ENCODE measurements around the gene FAM210B. TPM values are rescaled to one million over a fixed set of nuclear protein-coding genes. Genes with fewer than 3 reads are reported as not detected.

The FAM210B gene
- total and polyA plus RNA-seq, 11 donors: 32.6 to 69.8 (median 56.2) TPM

DNA sequence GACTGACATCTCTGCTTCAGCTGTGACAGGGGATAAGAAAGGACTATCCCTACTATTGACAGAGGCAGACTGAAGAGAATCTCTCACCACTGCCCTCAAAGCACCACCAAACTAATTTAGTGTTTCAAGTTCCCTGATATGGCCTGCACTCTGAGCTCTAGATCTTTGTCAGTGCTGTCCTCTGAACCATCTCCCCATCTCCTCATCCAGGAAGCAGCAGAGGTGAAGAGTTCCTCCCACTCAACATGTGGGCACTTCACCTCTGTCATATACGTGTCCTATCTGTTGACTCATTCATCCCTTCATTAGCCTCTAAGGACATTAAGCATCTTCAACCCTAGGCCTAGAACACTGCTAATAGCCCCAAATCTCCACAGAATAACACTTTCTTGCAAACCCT lies 14.1 kb downstream of the FAM210B start:
- no peak for TF ChIP-seq POLR2A (IDR thresholded peaks at IDR 0.05)
- TF ChIP-seq, protein P1, sequence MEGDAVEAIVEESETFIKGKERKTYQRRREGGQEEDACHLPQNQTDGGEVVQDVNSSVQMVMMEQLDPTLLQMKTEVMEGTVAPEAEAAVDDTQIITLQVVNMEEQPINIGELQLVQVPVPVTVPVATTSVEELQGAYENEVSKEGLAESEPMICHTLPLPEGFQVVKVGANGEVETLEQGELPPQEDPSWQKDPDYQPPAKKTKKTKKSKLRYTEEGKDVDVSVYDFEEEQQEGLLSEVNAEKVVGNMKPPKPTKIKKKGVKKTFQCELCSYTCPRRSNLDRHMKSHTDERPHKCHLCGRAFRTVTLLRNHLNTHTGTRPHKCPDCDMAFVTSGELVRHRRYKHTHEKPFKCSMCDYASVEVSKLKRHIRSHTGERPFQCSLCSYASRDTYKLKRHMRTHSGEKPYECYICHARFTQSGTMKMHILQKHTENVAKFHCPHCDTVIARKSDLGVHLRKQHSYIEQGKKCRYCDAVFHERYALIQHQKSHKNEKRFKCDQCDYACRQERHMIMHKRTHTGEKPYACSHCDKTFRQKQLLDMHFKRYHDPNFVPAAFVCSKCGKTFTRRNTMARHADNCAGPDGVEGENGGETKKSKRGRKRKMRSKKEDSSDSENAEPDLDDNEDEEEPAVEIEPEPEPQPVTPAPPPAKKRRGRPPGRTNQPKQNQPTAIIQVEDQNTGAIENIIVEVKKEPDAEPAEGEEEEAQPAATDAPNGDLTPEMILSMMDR (IDR thresholded peaks at IDR 0.05): no peak
- Histone ChIP-seq H3K27me3 (no peaks in the 10 kb centered on the region), H3K9me3 (no peaks in the 10 kb centered on the region), H3K4me1 (peaks cover 0 to 13% (median 0%) of the 10 kb centered on the region in 12 donors), H3K36me3 (peaks cover 0 to 40% (median 11%) of the 10 kb centered on the region in 9 donors), H3K27ac (no peak overlapping the region), H3K4me3 (no peak overlapping the region)
- ATAC-seq (no peak), DNase-seq (no peak)
- 53 to 94% (median 59%) methylated on average over 1 of the region's 1 CpG for WGBS, 4 donors
- intact Hi-C loops (cut with DNase I): no loop called here

DNA sequence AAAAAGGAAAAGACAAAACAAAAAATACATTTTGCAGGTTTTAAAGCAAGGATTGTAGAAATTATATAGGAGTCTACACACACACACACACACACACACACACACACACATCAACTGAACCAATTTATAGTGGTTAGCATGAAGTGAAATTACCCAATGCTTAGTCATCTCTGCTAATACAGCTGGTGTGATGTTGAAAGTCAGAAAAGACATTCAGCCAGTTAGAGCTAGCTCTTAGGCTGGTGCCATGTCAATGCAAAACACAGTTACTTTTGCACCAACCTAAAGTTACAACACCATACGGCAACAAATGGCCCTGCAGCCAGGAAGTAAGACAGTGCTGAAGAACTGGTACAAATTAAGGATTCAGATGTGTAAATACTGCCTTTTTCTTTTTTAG lies 15.2 kb downstream of the FAM210B start:
- Histone ChIP-seq H3K9me3 (no peaks in the 10 kb centered on the region), H3K4me1 (peaks cover 0 to 13% (median 0%) of the 10 kb centered on the region in 12 donors), H3K4me3 (no peak overlapping the region), H3K27me3 (no peaks in the 10 kb centered on the region), H3K27ac (peak overlapping the region in 1 of 12 donors; percentile 51), H3K36me3 (peaks cover 0 to 48% (median 3%) of the 10 kb centered on the region in 9 donors)
- TF ChIP-seq POLR2A (IDR thresholded peaks at IDR 0.05): no peak
- TF ChIP-seq, protein P1 (IDR thresholded peaks at IDR 0.05): no peak
- DNase-seq (no peak), ATAC-seq (peak in 3 of 4 donors; percentile 11 to 74 (median 36))
- intact Hi-C loops (cut with DNase I): no loop called here
- WGBS, 4 donors: 81 to 97% (median 89%) methylated on average over 1 of the region's 1 CpG

DNA sequence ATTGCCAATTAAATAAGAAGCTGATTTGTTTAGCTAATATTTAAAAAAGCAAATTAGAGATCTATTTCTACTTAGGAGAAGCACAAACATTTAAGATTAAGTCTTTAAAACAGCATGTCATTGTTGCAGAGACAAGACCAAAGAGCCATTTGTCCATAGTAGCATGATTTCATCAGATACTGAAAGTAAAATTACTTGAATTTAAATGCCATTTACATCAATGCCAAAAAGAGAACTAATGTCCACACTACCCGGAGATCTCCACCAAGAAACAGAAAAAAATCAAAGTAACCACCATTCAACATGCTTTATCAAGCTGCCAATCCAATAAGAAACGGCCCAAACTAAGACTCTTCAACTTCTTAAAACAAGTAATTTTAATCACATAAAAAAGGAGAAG lies 17.6 kb downstream of the FAM210B start:
- intact Hi-C loops (cut with DNase I): no loop called here
- no peaks in the 10 kb centered on the region for H3K27me3 ChIP-seq
- no peak overlapping the region for H3K4me3 ChIP-seq
- DNase-seq: no peak
- H3K27ac ChIP-seq: peak overlapping the region in 1 of 12 donors; percentile 12
- 79 to 87% (median 84%) methylated on average over 2 of the region's 2 CpGs for WGBS, 4 donors
- peaks cover 0 to 37% (median 0%) of the 10 kb centered on the region in 9 donors for H3K36me3 ChIP-seq
- ATAC-seq: no peak
- H3K4me1 ChIP-seq: peaks cover 0 to 22% (median 4%) of the 10 kb centered on the region in 12 donors
- no peaks in the 10 kb centered on the region for H3K9me3 ChIP-seq
- no peak for TF ChIP-seq POLR2A (IDR thresholded peaks at IDR 0.05)
- TF ChIP-seq, protein P1 (IDR thresholded peaks at IDR 0.05): no peak

- TF ChIP-seq, protein P1 (IDR thresholded peaks at IDR 0.05): no peak
- no peak for TF ChIP-seq POLR2A (IDR thresholded peaks at IDR 0.05)
- 95 to 97% (median 96%) methylated on average over 3 of the region's 3 CpGs for WGBS, 4 donors
- peaks cover 0 to 20% (median 0%) of the 10 kb centered on the region in 9 donors for H3K36me3 ChIP-seq
- H3K4me3 ChIP-seq: no peak overlapping the region
- intact Hi-C loops (cut with DNase I): no loop called here
- no peaks in the 10 kb centered on the region for H3K9me3 ChIP-seq
- no peaks in the 10 kb centered on the region for H3K27me3 ChIP-seq
- H3K4me1 ChIP-seq: peaks cover 0 to 22% (median 4%) of the 10 kb centered on the region in 12 donors
- no peak overlapping the region for H3K27ac ChIP-seq
- DNase-seq (no peak), ATAC-seq (no peak)
Measured at GRCh38 chr20:56378386-56378785, 19.6 kb downstream of the FAM210B start.

Data from heart left ventricle (tissue), 16 donors.